ENCODE results near the gene NRGN.

NRGN gene

DNA sequence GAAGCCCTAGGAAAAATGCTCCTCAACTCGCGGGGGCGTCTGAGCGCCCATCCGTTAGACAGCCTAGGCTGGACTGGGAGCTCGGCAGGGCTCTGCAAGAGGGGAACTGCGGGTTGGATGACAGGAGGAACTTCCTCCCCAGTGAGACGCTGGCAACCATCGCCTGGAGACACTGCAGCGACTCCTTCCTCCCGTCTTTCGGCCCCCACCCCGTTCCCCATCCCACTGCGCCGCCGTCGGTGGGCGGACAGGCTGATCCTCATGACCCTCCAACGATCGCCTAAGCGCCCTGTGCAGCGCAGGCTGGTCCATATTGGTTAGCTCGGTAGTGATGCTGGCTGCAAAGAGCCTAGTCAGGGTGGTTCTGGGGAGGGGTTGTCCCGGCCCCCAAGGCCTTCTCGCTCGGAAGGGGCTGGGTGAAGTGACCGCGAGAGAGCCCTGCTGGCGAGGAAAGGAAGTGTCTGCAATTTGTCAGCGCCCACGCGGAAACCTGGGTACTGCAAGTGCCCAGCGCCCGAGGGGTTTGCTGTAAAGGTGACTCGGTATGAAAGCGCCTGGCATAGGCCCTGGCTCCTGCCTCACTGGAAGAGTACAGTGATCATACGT is 638 bp downstream of the NRGN start:
- peak; percentile 69 to 78 for DNase-seq

DNA sequence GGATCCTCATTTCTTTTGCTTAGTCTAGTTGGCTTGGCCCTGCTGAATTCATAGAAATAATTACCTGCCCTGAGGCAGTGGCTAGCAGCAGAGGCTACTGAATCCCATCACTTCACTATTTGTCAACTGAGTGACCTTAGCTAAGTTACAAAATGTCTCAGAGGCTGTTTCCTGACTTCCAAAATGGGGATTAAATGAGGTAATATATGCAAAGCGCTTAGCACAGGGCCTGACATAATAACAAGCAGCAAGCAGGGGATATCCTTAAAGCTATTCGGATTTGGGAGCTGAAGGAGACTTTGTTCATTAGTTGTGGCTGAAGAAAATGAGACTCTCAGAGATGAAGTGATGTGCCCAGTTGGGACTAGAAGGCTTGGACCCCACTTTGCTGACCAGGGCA is 2.8 kb downstream of the NRGN start:
- no peak for DNase-seq

DNA sequence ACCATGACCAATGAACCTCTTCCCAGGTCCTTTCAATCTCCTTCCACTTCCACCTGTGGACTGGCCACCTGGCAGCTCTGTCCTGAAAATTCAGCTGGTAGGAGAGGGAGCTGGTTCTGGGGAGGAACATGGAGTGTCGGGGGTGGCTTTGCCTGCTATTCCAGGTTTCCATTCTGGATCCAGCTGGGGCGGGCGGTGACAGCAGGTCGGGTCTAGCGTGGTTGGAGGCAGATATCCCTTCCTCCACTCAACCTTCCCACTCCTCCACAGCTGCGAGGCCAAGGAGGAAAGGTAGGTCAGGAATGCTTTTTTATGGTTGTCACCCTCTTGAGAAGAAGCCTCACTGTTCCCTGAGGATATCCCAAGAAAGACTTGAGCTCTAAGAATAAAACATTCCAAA is 3.3 kb downstream of the NRGN start:
- DNase-seq = no peak

DNA sequence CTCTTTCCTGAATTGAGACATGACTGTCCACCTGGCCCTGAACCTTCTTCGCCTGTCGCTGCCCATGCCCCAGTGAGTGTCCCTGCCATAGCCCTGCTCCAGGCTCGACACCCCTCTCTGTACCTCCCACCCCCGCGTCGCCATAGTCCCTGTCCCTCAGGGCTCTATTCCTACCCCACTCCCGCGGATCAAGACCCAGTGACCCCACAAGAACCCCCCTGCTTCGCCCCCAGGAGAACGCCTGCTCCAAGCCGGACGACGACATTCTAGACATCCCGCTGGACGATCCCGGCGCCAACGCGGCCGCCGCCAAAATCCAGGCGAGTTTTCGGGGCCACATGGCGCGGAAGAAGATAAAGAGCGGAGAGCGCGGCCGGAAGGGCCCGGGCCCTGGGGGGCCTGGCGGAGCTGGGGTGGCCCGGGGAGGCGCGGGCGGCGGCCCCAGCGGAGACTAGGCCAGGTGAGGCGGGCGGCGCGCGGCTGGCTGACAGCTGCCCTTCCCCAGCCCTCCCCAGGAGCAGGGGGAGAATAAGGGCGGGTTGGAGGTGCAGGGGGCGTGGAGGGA is 5.6 kb downstream of the NRGN start:
- no peak for DNase-seq

DNA sequence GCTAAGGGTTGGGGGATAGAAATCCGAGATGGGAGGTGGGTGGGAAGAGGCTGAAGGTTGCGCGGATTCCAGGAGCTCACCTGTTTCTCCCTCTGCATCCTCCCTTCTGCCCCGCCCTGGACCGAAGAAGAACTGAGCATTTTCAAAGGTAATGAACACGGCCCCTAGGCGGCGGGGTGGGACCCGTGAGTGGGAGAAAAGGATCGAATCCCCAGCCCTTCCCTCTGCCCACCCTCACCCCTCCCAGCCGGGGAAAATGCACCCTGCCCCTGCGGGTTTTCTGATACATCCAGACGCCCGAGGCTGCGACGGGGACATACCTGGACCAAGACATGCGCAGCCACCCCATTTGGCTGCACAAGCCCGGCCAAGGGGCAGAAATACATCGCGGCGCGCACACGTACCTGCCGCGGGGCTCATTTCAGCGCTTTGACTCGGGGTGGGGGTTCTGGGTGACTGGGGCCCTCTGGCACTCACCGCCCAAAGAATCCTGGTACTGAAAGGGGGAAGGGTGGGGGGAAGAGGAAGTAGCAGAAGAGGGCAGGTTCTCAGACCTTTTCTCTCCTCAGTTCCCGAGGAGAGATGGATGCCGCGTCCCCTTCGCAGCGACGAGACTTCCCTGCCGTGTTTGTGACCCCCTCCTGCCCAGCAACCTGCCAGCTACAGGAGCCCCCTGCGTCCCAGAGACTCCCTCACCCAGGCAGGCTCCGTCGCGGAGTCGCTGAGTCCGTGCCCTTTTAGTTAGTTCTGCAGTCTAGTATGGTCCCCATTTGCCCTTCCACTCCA is 6.3 kb downstream of the NRGN start:
- DNase-seq = no peak

DNA sequence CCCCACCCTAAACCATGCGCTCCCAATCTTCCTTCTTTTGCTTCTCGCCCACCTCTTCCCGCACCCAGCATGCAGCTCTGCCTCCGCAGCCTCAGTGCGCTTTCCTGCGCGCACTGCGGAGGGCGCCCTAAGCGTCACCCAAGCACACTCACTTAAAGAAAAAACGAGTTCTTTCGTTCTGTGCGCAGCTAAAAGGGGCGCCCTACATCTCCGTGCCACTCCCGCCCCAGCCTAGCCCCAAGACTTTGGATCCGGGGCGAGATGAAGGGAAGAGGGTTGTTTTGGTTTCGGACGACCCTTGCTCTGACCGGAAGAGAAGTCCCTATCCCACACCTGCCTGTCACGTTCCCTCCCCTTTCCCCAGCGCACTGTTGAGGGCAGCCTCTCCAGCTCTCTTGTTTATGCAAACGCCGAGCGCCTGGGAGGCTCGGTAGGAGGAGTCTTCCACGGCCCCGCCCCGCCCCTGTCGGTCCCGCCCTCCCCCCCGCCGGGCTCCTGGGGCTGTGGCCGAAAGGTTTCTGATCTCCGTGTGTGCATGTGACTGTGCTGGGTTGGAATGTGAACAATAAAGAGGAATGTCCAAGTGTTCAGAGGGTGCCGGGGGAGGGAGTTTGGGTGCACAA is 7.0 kb downstream of the NRGN start:
- DNase-seq = peak; percentile 69 to 86

DNA sequence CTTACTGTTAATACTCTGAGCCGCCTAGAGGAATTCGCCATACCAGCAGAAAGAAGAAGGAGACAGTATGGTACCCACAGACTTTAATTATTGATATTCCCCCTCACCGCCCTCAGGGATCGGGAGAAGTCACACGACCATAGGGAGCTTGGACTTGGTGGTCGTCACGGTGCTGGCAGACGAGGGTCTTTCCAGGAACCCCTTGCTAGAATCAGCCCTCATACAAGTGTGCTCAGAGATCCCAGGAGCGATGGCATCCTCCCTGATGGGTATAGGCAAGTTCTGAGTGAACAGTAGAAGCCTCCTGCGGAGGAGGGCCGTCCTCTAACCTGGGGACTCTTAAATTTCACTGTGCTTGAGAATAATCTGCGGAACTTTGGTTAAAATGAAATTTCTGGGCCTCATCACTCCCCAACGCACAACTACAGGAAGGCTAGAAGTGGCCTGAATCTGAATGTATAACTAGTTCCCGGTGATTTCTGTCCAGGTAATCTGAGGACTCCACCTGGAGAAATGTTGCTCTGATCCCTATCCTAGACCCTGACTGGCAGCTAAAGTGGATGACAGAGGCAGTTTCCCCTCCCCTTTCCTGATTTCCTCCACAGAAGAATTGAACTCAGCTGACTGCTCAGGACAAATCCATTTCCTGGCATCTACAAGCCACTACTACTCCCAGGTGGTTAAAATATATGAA is 7.8 kb downstream of the NRGN start:
- no peak for DNase-seq

DNA sequence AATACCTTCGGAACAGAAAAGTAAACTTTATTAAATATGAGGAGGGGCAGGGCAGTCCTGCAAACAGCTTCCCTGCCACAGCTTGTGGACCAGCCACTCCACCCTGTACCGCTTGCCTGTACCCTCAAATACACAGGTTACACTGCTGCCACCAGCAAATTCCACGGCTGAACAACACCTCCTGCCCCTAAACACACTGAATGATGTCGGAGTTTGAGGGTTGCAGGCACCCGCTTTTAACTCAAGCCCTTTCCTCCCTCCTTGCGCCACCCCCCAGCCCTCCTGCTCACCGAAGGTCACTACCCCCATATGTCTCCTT is 8.3 kb downstream of the NRGN start:
- no peak for DNase-seq

DNA sequence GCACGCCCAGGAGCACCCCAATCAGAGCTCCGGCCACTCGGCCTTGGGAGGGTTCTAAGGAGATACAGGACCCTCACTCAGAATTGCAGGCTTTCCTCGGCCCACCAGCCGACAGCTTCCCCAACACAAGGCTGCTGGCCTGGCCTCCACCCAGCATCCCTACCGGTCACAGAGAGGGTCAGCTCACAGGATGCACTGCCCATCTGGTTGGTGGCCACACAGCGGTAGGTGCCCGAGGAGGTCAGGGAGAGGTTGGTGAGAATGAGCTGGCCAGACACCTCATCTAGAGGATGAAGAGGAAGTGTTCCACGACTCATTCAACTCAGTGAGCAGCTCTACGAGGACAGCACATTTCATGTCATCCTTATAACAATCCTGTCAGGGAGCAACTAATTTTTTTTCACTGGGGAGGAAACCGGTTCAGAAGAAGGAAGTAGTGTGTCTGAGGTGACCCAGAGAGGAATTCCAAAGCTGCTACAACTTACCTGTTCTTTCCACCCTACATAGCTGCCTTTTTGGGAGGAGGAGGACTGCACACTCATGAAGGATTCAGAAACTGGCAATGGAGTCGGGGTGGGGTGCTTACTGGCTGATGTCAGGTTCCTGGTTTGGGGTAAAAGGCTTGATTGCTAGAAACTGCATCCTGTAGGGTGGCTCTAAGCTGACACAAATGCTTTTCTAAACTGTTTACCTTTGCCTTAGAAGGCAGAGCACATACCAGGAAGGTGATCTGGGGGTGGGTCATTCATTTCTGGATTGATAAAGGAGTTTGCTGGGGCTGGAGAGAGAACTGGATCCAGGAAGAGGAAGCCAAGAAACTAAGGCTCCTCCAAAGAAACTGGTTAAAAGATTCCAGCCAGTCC is 9.0 kb downstream of the NRGN start:
- peak; percentile 43 to 44 for DNase-seq

DNA sequence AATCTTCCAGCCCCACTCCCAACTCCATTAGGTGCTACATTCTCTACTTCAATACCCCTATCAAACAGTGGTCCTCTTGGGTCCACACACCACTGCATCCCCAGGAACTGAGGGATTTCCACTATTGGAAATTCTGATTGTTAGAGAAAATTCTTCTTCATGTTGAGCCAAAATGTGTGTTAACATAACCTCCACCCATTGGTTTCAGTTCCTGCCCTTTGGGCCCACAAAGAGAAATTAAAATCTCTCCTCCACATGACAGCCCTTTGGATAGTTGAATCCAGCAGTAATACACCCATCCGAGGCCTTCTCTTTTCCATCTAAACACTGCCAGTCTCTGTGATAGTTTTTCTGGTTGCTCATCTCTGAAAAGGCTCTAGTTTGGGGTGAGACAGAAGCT is 10.2 kb downstream of the NRGN start:
- DNase-seq = peak; percentile 32 to 41

DNA sequence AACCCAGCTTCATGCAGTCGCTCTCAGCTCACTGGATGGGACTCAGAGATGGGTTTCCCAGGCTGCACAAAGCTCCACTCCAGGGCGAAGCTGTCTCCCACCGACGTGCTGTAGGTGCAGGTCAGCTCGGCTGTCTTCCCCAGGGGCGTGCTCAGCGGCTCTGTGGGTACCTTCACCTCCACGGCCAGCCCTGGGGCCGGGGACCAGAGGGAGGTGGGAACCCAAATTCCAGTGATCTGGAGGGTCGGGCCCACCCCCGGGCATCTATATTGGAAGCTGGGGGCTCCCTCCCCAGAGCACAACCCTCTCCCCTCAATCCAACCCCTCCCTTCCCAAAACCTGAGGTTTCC is 11.6 kb downstream of the NRGN start:
- no peak for DNase-seq

DNA sequence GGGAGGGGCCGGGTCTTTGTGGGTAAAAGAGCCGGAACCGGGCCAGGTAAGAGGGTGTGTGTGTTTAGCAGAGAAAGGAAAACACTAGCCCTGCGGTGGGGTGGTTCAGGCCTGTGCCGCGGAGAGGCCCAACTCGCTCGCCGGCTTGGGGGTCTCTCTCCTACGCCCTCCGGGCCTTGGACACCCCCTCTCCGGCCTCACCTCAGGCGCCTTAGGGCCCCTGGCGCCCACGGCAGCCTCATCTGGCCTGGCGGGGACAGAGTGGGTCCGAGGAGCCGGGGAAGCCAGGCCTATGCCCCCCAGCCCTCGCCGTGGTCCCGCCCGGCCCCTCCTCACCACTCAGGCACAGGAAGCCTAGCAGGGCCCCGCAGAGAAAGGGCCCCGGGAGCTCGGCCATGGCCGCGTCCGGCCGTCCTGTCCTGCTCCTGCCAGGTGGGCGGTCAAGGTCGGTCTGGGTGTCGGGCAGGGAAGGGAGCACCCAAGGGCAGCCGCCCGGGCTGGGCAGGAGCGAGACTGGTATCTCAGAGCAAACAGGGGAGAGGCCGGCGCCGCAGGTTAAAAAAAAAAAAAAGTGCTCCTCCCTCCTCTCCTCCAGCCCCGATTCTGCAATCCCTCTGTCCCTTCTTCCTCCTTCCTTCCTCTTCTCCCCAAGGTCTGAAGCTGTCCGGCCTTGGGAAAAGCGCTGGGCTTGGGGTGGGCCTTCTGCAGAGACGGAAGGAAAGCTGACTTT is 12.2 kb downstream of the NRGN start, which contains the start of gene VSIG2:
Gene VSIG2, minus strand, starts transcription at position 515 of the 730 bp plus-strand sequence. Its CDS starts 118 bp downstream, at position 397.
- no peak for DNase-seq

DNA sequence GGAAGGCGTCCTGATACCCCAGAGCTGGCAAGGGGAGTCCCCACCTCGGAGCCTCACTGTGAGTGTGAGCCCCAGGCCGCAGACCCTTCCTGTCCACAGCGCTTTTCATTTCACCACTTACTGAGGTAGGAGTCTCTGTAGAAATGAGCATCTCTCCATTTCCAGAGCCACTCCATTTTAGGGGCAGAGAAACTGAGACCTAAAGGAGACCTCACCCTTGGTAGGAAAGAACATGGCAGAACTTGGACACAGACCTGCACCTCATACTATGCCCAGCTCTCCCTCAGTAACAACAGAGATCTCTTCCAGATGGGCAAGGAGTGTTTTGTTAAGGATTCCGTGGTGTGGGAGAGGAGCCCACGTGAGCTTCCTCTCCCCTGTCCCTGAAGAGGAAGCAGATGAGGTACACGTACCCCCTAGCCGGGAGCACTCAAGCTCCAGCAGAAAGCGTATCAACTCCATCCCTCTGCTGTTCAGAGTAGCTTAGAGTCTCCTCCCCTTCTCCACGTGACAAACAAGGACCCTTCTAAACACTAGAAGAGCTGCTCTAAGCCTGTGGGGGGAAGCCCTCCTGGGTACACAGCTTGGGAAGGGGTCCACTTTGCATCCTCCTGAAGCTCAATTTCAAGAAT is 12.8 kb downstream of the NRGN start:
- DNase-seq = peak; percentile 27 to 48

DNA sequence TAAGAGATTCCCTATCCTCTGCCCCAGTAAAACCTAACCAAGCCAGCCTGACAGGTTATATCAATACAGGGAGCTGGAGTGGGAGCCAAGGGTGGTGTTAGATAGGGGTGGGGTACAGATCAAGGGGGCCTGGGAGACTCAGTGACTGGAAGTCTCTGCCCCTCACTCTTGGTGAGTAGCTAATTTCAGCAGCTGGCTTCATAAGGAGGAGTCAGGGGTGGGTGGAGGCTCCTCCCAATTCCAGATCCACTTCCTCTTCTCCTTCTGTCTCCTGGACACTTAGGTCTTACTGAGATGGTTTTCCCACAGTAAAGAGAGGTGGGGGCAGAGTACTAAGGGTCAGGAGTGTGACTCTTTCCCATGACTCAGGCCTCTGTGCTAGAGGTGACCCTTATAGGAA is 13.5 kb downstream of the NRGN start:
- DNase-seq = peak; percentile 64 to 68

DNA sequence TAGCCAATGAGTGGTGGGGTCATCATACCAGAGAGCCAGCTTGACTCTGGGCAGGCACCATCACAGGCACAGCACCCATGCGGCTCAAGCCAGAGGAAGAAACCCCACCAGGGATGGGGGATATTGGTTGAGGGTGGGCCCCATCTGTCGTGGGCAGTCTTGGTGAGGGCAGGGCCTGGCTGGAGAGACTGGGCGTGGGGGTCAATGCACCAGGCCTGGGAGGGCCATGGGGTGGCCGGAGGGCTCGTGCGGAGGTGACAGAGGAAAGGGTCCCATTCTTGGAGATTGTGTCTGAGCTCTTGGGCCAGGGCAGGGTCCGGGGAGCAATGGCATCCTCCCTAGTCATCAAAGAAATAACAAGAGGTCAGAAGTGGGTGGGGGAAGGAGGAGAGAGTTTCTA is 13.9 kb downstream of the NRGN start:
- no peak for DNase-seq

DNA sequence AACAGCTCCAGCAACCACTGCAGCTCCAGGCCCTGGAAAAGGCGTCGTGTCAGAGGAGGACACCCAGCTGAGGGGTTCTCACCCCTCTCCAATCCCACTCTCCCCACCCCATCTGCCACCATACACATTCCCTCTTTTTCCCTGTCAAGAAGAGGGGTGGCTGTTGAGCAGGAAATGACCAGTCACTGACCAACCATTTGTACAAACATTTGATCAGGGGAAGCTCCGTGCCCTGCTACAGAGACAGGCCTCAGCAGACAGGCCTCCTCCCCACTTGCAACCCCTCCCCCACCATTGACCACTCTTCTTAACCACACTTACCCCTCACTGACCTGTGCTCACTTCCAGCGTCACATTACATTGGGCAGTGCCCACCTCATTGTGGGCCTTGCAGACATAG is 14.6 kb downstream of the NRGN start:
- DNase-seq = no peak

DNA sequence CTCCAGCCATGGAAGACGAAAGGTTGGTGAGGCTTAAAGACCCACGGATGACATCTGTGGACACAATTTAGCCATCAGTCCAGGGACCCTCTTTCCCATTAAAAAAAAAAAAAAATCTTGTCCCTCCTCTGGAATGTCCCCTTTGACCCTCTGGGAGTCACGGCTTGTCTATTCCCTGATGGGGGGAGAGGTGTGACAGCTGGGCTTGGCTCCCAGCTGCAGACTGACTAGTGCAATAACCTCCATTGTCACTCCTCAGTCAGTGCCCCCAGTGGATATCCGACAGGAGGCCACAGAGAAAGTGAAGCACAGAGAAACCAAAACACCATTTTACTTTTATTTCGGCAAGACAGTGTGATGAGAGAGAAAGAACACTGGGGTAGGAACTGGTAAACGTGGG is 15.0 kb downstream of the NRGN start:
- no peak for DNase-seq

DNA sequence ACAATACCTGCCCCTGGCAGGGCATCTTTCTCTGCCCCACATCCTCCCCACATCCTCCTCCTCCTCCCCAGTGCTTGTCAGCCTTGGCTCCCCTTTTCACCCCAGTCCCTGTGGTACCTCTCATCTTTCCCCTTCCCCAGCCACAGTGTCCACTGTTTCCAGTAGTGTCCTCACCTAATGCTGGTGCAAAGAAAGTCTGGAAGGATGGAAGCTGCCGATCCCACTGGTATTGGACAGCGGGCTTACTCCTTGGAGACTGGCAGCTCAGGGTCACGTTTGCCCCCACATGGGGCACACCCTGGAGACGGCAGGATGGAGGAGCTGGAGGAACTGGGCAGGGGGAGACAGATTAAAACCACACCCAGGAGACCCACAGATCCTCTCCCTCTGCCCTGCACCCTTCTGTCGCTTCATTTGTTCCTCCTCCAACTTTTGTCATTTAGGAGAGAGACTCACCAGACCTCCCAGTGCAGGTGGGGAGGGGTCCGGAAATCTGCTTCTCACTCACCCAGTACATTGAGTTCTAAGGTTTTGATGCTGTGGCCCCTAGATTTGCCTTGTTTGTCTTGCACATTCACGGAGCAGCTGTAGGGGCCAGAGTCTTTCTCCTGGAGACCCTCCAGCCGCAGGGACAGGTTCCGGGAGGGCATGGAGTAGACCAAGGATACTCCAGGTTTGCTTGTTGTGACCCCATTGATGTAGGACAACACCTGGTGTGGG is 16.5 kb downstream of the NRGN start:
- no peak for DNase-seq

DNA sequence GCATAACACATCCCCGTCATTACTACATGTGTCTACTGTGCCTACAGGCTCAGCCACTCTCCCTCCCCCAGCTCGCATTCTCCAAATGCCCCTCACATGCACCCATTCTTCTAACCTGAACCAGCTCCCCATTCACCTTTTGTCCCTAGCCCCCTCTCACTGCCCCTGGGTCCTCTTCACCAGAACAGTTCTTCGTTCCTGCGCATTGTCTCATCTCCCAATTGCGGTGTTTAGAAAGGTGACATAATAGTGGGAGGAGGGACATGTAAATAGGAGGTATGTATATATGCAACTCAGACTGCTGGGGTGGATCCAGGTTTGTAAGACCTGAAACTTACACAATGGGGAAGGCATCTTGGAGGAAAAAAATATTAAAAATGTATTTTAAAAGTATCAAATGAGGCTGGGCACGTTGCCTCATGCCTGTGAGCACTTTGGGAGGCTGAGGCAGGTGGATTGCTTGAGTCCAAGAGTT is 17.0 kb downstream of the NRGN start:
- DNase-seq = no peak

DNA sequence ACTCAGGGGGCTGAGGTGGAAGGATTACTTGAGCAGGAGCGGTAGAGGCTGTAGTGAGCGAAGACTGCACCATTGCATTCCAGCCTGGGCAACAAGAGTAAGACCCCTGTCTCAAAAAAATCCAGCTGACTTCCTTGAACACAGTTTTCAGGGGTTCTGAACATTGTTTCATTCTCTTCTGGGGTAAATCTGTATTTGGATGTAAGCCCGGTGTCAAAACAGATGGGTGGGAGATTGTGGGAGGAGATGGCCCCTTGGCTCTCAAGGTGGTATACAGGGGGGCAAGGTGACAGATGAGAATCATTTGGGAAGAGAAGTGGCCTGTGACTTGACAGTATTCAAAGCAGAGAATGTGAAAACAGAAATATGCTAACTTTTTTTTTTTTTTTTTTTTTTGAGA is 17.6 kb downstream of the NRGN start:
- no peak for DNase-seq

Data from inflammatory macrophage (primary cell).